ENCODE data around the gene SLC35D2.
"Not testable (repeated sequence)": the region's sequence is repeated elsewhere in the genome, so short reads cannot be mapped to it uniquely, and the experiment has no call there.

SLC35D2 gene

GRCh38 chr9:96379461-96379860 is 4.0 kb downstream of the SLC35D2 start:
- no peak overlapping the region for H3K4me3 ChIP-seq (ENCODE audit: low read depth, low read length)
- no peak for DNase-seq (ENCODE audit: low read depth)
- TF ChIP-seq CTCF (IDR thresholded peaks at IDR 0.05; ENCODE audit: low read depth, low read length, missing control alignments), result no peak

- no peak for TF ChIP-seq CTCF (IDR thresholded peaks at IDR 0.05; ENCODE audit: low read depth, low read length, missing control alignments)
- H3K4me3 ChIP-seq (ENCODE audit: low read depth, low read length), result no peak overlapping the region
- DNase-seq (ENCODE audit: low read depth), result no peak
These were observed 5.3 kb downstream of the SLC35D2 start for GRCh38 chr9:96378187-96378586.

- no peak for TF ChIP-seq CTCF (IDR thresholded peaks at IDR 0.05; ENCODE audit: low read depth, low read length, missing control alignments)
- no peak overlapping the region for H3K4me3 ChIP-seq (ENCODE audit: low read depth, low read length)
- no peak for DNase-seq (ENCODE audit: low read depth)
These were observed 6.3 kb downstream of the SLC35D2 start for GRCh38 chr9:96376891-96377874.

GRCh38 chr9:96375507-96375906 is 8.0 kb downstream of the SLC35D2 start:
- not testable (repeated sequence) for H3K4me3 ChIP-seq (ENCODE audit: low read depth, low read length); DNase-seq (ENCODE audit: low read depth)

- no peak overlapping the region for H3K4me3 ChIP-seq (ENCODE audit: low read depth, low read length)
- no peak for DNase-seq (ENCODE audit: low read depth)
- TF ChIP-seq CTCF (IDR thresholded peaks at IDR 0.05; ENCODE audit: low read depth, low read length, missing control alignments), result no peak
These were observed 15.6 kb downstream of the SLC35D2 start for GRCh38 chr9:96367943-96368342.

GRCh38 chr9:96363175-96363967 is 20.1 kb downstream of the SLC35D2 start:
- H3K4me3 ChIP-seq (ENCODE audit: low read depth, low read length), result no peak overlapping the region
- TF ChIP-seq CTCF (IDR thresholded peaks at IDR 0.05; ENCODE audit: low read depth, low read length, missing control alignments), result no peak
- no peak for DNase-seq (ENCODE audit: low read depth)

- H3K4me3 ChIP-seq (ENCODE audit: low read depth, low read length); DNase-seq (ENCODE audit: low read depth): not testable (repeated sequence)
These were observed 21.4 kb downstream of the SLC35D2 start for GRCh38 chr9:96362119-96362518.
